ENCODE measurements around the gene NEDD4L. TPM values are rescaled to one million over a fixed set of nuclear protein-coding genes. Genes with fewer than 3 reads are reported as not detected.

NEDD4L gene
- total RNA-seq, 1 donor from 2014 or later = 41.1 TPM

DNA sequence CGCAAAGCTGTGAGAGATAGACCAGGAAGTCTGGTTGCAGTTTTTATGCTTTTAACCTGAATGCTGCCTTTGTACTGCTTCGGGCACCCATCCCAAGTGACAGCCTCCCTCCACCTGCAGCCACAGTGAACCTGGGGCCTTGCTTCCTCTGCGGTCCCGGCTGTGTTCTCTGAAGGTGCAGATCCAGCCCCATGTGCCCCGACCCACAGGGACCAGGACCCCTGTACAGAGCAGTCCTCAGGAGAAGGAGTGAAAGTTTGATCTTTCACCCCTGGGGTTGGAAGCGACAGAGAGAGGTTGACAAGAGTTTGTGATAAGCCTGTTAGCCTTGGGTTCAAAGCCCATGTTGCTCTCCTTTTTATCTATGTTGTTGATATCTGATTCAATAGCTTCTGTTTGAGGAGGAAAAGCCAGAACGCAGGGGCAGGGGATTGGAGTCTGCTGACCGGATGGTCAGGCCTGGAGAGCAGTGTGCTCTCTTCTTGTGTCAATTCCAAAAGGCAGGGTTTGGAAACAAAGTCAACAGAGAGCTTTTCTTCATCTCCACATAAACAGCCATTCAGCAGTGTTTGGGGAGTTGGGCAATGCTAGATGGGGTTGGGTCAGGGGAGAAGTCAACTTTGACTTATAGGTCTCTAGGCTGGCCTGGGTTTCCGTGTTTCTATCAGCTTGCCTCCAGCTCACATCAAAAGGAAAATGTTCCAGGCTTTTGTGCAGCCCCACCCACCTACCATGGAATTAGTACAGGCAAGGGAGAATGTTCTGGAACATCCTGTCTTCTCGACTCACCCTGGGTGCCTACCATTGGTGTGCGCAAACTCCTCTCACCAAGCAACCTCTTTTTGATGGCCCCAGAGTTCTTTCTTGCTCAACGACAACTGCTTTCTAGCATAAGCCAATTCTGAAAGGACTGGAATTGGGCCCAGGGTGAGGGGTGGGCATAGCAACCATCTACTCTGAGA, 369.9 kb downstream of the NEDD4L start:
- Mint-ChIP-seq H3K27ac (ENCODE audit: unreplicated experiment) (no peak overlapping the region), H3K9me3 (ENCODE audit: unreplicated experiment) (no peaks in the 10 kb centered on the region), H3K4me3 (ENCODE audit: unreplicated experiment) (no peak overlapping the region)

DNA sequence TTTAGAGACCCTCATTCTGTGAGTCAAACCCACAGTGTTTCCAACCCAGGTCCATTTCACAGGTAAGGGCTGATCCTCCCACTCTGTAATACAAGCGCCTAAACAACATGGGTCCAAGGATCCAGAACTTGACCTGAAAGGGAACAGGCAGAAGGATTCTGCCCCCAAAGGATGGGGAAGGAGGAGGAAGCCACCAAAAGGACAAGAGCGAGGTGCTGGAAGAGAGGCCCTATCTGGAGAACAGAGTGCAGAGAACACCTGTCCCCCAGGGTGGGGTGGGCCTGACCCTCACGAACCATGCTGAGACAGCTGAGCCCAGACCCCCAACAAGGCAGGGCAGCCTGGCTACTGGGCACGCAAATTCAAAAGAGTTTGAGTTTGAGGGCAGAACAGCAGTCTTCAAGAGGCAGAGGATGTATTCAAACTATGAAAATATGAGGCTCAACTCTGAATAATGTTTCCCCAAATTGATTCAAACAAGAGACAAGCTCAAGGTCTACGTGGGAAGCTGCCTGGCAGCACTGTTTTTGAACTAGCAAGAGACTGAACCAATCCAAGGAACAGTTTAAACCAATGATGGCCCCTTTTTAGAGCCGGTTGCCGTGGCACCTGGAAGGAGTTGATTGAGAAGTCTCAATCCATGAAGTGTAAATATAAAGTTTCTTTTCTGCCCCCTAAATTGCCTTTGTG, 372.1 kb downstream of the NEDD4L start:
- H3K36me3 Mint-ChIP-seq (ENCODE audit: unreplicated experiment) = no peaks in the 10 kb centered on the region
- H3K27ac Mint-ChIP-seq (ENCODE audit: unreplicated experiment) = no peak overlapping the region
- DNase-seq (ENCODE audit: extremely low spot score, unreplicated experiment) = no peak
- no peak overlapping the region for H3K4me3 Mint-ChIP-seq (ENCODE audit: unreplicated experiment)
- H3K27me3 Mint-ChIP-seq (ENCODE audit: unreplicated experiment) = peaks cover 26% of the 10 kb centered on the region
- H3K4me1 Mint-ChIP-seq (ENCODE audit: unreplicated experiment) = peaks cover 6% of the 10 kb centered on the region
- H3K9me3 Mint-ChIP-seq (ENCODE audit: unreplicated experiment) = peaks cover 6% of the 10 kb centered on the region
- TF ChIP-seq, protein P1, sequence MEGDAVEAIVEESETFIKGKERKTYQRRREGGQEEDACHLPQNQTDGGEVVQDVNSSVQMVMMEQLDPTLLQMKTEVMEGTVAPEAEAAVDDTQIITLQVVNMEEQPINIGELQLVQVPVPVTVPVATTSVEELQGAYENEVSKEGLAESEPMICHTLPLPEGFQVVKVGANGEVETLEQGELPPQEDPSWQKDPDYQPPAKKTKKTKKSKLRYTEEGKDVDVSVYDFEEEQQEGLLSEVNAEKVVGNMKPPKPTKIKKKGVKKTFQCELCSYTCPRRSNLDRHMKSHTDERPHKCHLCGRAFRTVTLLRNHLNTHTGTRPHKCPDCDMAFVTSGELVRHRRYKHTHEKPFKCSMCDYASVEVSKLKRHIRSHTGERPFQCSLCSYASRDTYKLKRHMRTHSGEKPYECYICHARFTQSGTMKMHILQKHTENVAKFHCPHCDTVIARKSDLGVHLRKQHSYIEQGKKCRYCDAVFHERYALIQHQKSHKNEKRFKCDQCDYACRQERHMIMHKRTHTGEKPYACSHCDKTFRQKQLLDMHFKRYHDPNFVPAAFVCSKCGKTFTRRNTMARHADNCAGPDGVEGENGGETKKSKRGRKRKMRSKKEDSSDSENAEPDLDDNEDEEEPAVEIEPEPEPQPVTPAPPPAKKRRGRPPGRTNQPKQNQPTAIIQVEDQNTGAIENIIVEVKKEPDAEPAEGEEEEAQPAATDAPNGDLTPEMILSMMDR (IDR thresholded peaks at IDR 0.05) = no peak

More for the DNA sequence above, 369.9 kb downstream of the NEDD4L start:
- Mint-ChIP-seq H3K4me1 (ENCODE audit: unreplicated experiment) (peaks cover 6% of the 10 kb centered on the region), H3K27me3 (ENCODE audit: unreplicated experiment) (peaks cover 20% of the 10 kb centered on the region), H3K36me3 (ENCODE audit: unreplicated experiment) (no peaks in the 10 kb centered on the region)
- no peak for DNase-seq (ENCODE audit: extremely low spot score, unreplicated experiment)
- TF ChIP-seq, protein P1 (IDR thresholded peaks at IDR 0.05) = no peak

DNA sequence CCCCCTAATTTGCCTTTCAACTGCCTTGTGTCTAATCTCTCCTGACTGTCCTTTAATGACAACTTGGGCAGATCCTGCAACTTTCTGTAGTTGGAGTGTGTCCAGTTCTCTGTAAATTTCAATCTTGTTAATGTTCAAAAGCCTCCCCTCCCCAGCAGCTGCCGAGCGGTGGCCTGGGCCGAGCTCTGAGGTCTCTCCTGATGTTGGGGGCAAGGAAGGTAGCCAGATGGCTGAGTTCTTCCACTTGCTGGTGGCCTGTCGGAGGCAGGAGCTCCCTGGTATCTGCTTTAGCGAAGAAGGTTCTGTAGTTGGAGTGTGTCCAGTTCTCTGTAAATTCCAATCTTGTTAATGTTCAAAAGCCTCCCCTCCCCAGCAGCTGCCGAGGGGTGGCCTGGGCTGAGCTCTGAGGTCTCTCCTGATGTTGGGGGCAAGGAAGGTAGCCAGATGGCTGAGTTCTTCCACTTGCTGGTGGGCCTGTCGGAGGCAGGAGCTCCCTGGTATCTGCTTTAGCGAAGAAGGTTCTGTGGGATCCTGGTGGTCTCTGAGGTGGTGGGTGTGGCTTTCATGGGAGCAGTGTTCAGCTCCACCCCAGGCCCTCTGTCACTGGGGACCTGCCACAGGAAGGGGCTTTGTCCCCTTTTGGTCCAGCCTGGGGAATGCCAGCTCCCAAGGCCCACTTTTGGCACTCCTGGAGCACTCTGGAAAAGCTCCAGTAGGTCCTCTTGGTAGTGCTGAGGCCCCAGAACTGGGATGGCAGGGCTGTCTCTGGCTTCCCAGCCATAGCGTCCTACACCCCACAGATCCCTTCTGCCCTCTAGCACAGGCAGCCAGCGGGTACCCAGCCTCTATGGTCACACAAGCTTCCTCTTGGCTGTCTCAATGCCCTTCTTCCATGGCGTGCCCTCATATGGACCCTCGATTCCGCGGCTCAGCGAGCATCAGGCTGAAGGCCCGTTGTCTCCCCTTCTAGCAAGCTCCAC, 373.0 kb downstream of the NEDD4L start:
- Mint-ChIP-seq H3K27me3 (ENCODE audit: unreplicated experiment) (peaks cover 29% of the 10 kb centered on the region), H3K4me3 (ENCODE audit: unreplicated experiment) (no peak overlapping the region), H3K27ac (ENCODE audit: unreplicated experiment) (no peak overlapping the region), H3K9me3 (ENCODE audit: unreplicated experiment) (peaks cover 6% of the 10 kb centered on the region), H3K36me3 (ENCODE audit: unreplicated experiment) (no peaks in the 10 kb centered on the region), H3K4me1 (ENCODE audit: unreplicated experiment) (peaks cover 6% of the 10 kb centered on the region)
- no peak for DNase-seq (ENCODE audit: extremely low spot score, unreplicated experiment)
- TF ChIP-seq, protein P1 (IDR thresholded peaks at IDR 0.05) = no peak

DNA sequence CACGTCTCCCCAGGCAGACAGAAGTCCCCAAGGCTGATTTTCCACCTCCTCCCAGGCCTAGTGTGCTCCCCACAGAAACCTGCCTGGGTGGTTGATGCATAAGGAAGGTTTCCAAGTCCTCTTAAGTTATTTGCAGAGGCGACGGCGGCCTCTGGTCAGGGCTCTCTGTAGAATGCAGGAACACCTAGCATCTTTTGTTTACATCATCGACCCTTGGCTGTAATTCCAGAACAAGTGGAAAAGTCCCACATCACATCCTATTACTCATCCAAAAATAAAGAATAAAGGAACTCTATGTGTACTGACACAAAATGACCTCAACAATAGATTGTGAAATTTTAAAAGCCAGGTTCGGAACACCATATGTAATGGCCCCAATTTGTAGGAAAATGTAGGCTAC, 373.7 kb downstream of the NEDD4L start:
- peaks cover 35% of the 10 kb centered on the region for H3K27me3 Mint-ChIP-seq (ENCODE audit: unreplicated experiment)
- H3K36me3 Mint-ChIP-seq (ENCODE audit: unreplicated experiment) = no peaks in the 10 kb centered on the region
- TF ChIP-seq, protein P1 (IDR thresholded peaks at IDR 0.05) = no peak
- H3K9me3 Mint-ChIP-seq (ENCODE audit: unreplicated experiment) = peaks cover 6% of the 10 kb centered on the region
- DNase-seq (ENCODE audit: extremely low spot score, unreplicated experiment) = no peak
- no peak overlapping the region for H3K27ac Mint-ChIP-seq (ENCODE audit: unreplicated experiment)
- H3K4me3 Mint-ChIP-seq (ENCODE audit: unreplicated experiment) = no peak overlapping the region
- H3K4me1 Mint-ChIP-seq (ENCODE audit: unreplicated experiment) = peaks cover 6% of the 10 kb centered on the region
